Naive thymus-derived CD4-positive, alpha-beta T cell (primary cell): ENCODE measurements around the gene SLC52A1. TPM values are rescaled to one million over a fixed set of nuclear protein-coding genes. Genes with fewer than 3 reads are reported as not detected.
A peak's percentile ranks its signal among the peaks of the same experiment; 100 is the strongest.

Experiments used
- ATAC-seq: fragments of 150-1000 bp; cut with Tn5 transposase; 2 replicates; pipeline ENCODE4 v1.10.0; 2021; ENCODE audit warnings: mild to moderate bottlenecking, moderate library complexity
- CTCF ChIA-PET: fragments of 350-600 bp; sonication (Branson Sonifier 250); formaldehyde crosslinking; loops from one replicate; lab custom pipeline; 2021; ENCODE audit warnings: antibody characterized with exemption; lab: Charles Lee
- POLR2A ChIA-PET: fragments of 350-600 bp; sonication (Branson Sonifier 250); formaldehyde crosslinking; loops from one replicate; lab custom pipeline; 2021; ENCODE audit warnings: antibody characterized with exemption, inconsistent platforms; lab: Charles Lee
- DNase-seq, 9 donors: peaks; one replicate each; pipeline versions ENCODE4 v3.0.0 to v3.0.0-alpha.2; 2020 to 2022; ENCODE audit warnings: mixed read lengths in 1 of 9
- H3K27ac ChIP-seq: one replicate; pipeline ENCODE4 v1.7.0; 2013; ENCODE audit warnings: mild to moderate bottlenecking, low read depth, low read length, moderate library complexity
- H3K27me3 ChIP-seq, 2 donors: one replicate each; pipeline ENCODE4 v1.7.0; 2013; ENCODE audit warnings: low read length in 2 of 2, mild to moderate bottlenecking in 2 of 2, moderate library complexity in 2 of 2; ENCODE audit not compliant: control insufficient read depth in 2 of 2, insufficient read depth in 2 of 2
- H3K36me3 ChIP-seq, 3 experiments: 1 replicate in 2 of 3; 2 replicates in 1 of 3; pipeline ENCODE4 v1.7.0; 2013; ENCODE audit warnings: low read length in 3 of 3, mild to moderate bottlenecking in 3 of 3, moderate library complexity in 1 of 3; ENCODE audit not compliant: insufficient read depth in 3 of 3, control insufficient read depth in 2 of 3
- H3K4me1 ChIP-seq, 2 donors: one replicate each; pipeline ENCODE4 v1.7.0; 2013; ENCODE audit warnings: low read length in 2 of 2, mild to moderate bottlenecking in 2 of 2, moderate library complexity in 1 of 2; ENCODE audit not compliant: control insufficient read depth in 2 of 2, insufficient read depth in 2 of 2
- H3K4me3 ChIP-seq: 2 replicates; pipeline ENCODE4 v1.7.0; 2013; ENCODE audit warnings: mild to moderate bottlenecking, low read length
- H3K9me3 ChIP-seq, 3 experiments: 1 replicate in 2 of 3; 2 replicates in 1 of 3; pipeline ENCODE4 v1.7.0; 2013; ENCODE audit warnings: low read length in 3 of 3; ENCODE audit not compliant: control insufficient read depth in 2 of 3
- H3K27ac Mint-ChIP-seq, 9 donors: one replicate each; pipeline ENCODE4 v1.8.0; 2020 to 2022; ENCODE audit warnings: mixed read lengths in 9 of 9, mild to moderate bottlenecking in 8 of 9, moderate library complexity in 5 of 9, inconsistent platforms in 2 of 9
- H3K27me3 Mint-ChIP-seq, 5 donors: one replicate each; pipeline ENCODE4 v1.8.0; 2021 to 2022; ENCODE audit warnings: mixed read lengths in 5 of 5, mild to moderate bottlenecking in 1 of 5
- H3K36me3 Mint-ChIP-seq, 5 donors: one replicate each; pipeline ENCODE4 v1.8.0; 2020 to 2022; ENCODE audit warnings: mixed read lengths in 5 of 5, mild to moderate bottlenecking in 3 of 5, inconsistent platforms in 1 of 5
- H3K4me1 Mint-ChIP-seq, 7 donors: one replicate each; pipeline ENCODE4 v1.8.0; 2020 to 2022; ENCODE audit warnings: mixed read lengths in 7 of 7, mild to moderate bottlenecking in 3 of 7, inconsistent platforms in 1 of 7
- H3K4me3 Mint-ChIP-seq, 10 donors: one replicate each; pipeline ENCODE4 v1.8.0; 2020 to 2022; ENCODE audit warnings: mild to moderate bottlenecking in 10 of 10, mixed read lengths in 10 of 10, moderate library complexity in 6 of 10, inconsistent platforms in 2 of 10
- H3K9me3 Mint-ChIP-seq, 11 donors: one replicate each; pipeline ENCODE4 v1.8.0; 2020 to 2022; ENCODE audit warnings: mixed read lengths in 11 of 11, mild to moderate bottlenecking in 4 of 11, inconsistent platforms in 1 of 11, moderate library complexity in 1 of 11
- intact Hi-C, 2 donors: fragments of 100-400 bp; cut with micrococcal nuclease; formaldehyde crosslinking; loops; one replicate each; pipeline ENCODE4 v1.15.1; 2023
- polyA plus RNA-seq, 2 donors: library from polyadenylated mRNA; unstranded; fragments of 300-500 nt; fragmentation: Illumina TruSeq; gene quantifications; one replicate each; pipeline ENCODE4 v1.2.3, GENCODE V29; 2021
- total RNA-seq, 6 experiments: library from RNA in 5 of 6; stranded (reverse) in 5 of 6; gene quantifications; 1 replicate in 5 of 6; 2 replicates in 1 of 6; pipeline ENCODE4 v1.2.3 and lab custom pipeline; 2021 to 2026

Gene SLC52A1
- total and polyA plus RNA-seq, 7 experiments from 2014 or later: 0.14 to 0.44 (median 0.19) TPM; not detected in 2

DNA sequence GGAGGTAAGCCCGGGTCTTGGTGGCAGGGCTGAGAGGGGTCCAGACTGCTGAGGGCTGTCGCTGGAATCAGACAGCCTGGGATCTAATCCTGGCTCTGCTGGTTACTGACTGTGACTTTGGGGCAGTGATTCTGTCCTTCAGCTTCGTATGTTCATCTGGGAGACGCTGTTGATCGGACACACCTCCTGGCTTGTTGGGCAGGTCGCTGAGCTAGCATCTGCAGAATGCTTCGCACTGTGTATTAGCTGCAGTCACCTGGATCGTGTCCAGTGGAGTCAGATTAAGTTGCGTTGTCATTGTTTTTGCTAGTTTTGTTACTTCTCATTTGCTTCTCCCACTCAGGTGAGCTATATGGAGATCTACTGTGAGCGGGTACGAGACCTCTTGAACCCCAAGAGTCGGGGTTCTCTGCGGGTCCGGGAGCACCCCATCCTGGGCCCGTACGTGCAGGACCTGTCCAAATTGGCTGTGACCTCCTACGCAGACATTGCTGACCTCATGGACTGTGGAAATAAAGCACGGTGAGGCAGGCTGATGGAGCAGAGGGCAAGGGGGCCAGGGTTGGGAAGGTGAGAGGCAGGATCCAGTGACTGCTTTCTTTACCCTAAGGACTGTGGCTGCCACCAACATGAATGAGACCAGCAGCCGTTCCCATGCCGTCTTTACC lies 33.0 kb downstream of the SLC52A1 start:
- no peak for ATAC-seq
- Mint-ChIP-seq H3K4me1 (peaks cover 11 to 22% (median 17%) of the 10 kb centered on the region in 7 donors), H3K4me3 (no peak overlapping the region), H3K9me3 (no peaks in the 10 kb centered on the region), H3K27me3 (no peaks in the 10 kb centered on the region), H3K36me3 (peaks cover 15 to 41% (median 21%) of the 10 kb centered on the region in 5 donors), H3K27ac (peak overlapping the region in 1 of 9 donors; percentile 30)
- DNase-seq: no peak
- CTCF ChIA-PET: interaction anchor here (1.3 kb wide), 1 partner anchor 60 kb away, joined by 4 read pairs; no protein-coding TSS in a partner anchor
- Histone ChIP-seq H3K4me3 (no peak overlapping the region), H3K27ac (no peak overlapping the region), H3K4me1 (peaks cover 6 to 8% of the 10 kb centered on the region in 2 donors), H3K9me3 (no peaks in the 10 kb centered on the region), H3K27me3 (no peaks in the 10 kb centered on the region), H3K36me3 (peaks cover 0 to 48% (median 5%) of the 10 kb centered on the region in 3 experiments)
- POLR2A ChIA-PET: no interaction called here
- intact Hi-C loops: no loop called here

DNA sequence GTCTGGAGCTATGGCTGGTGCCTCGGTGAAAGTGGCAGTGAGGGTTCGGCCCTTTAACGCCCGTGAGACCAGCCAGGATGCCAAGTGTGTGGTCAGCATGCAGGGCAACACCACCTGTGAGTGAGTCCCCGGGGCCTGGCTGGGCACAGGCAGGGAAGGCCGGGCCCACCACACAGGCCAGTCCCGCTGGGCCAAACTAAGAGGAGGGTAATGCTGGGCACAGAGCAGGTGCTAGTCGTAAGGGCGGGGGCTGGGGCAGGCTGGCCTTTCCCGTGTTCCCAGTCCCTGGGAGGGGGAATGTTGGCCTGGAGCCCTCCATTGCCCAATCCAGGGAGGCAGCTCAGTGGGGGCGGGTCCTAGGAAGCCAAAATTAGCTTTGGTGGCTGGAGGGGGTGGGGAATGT lies 35.0 kb downstream of the SLC52A1 start:
- Histone ChIP-seq H3K4me3 (no peak overlapping the region), H3K27ac (no peak overlapping the region), H3K36me3 (peaks cover 0 to 37% (median 5%) of the 10 kb centered on the region in 3 experiments), H3K4me1 (peaks cover 8 to 11% of the 10 kb centered on the region in 2 donors), H3K9me3 (no peaks in the 10 kb centered on the region), H3K27me3 (no peaks in the 10 kb centered on the region)
- intact Hi-C loops: no loop called here
- ChIA-PET POLR2A (interaction anchor here (0.6 to 4.6 kb wide), 4 partner anchors 34 to 60 kb away, joined by 3 to 22 read pairs (median 4); partner anchors contain the start of genes RNF167 and SLC25A11), CTCF (interaction anchor here (0.6 kb wide), 1 partner anchor 1172 kb away, joined by 3 read pairs; no protein-coding TSS in a partner anchor)
- DNase-seq: no peak
- Mint-ChIP-seq H3K4me1 (peaks cover 16 to 26% (median 24%) of the 10 kb centered on the region in 7 donors), H3K9me3 (no peaks in the 10 kb centered on the region), H3K36me3 (peaks cover 10 to 32% (median 16%) of the 10 kb centered on the region in 5 donors), H3K4me3 (no peak overlapping the region), H3K27me3 (no peaks in the 10 kb centered on the region), H3K27ac (peak overlapping the region in 3 of 9 donors; percentile 49 to 80 (median 76))
- ATAC-seq: no peak

DNA sequence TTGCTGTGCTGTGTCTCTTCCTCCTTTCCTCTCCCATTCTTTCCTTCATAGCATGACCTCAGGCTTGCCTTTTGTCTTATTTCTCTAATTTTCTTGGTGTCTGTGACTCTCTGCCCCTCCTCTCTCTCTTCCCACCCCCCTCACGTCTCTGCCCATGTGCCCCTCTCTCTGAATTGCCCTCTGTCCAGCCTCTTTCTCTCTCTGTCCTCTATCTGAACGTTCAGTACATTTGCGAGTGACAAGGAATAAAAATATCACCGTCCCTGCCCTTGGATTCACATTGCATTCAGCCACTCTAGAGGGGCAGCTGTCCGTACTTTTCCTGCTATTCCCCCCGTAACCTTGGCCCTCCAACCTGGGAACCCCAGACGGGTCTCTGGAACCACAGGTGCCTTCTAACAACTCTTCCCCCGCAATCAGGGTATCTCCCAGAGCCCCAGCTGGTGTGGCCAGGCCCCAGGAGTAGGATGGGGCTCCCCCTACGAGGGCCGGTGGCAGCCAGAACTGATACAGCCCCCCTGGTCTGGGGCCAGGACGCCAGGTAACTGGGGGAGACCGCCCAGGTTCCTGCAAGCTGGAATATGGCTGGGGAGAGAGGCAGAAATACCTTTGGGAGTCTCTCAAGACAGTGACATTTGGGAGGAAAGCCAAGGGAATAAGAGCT lies 35.7 kb downstream of the SLC52A1 start:
- Histone ChIP-seq H3K36me3 (peaks cover 0 to 30% (median 5%) of the 10 kb centered on the region in 3 experiments), H3K27ac (peak overlapping the region; percentile 83), H3K4me1 (peaks cover 8 to 11% of the 10 kb centered on the region in 2 donors), H3K27me3 (no peaks in the 10 kb centered on the region), H3K4me3 (no peak overlapping the region), H3K9me3 (no peaks in the 10 kb centered on the region)
- Mint-ChIP-seq H3K27ac (peak overlapping the region; percentile 36 to 84 (median 65)), H3K27me3 (no peaks in the 10 kb centered on the region), H3K9me3 (peaks cover 0 to 2% (median 0%) of the 10 kb centered on the region in 11 donors), H3K4me1 (peaks cover 18 to 29% (median 26%) of the 10 kb centered on the region in 7 donors), H3K4me3 (peak overlapping the region; percentile 49 to 95 (median 79)), H3K36me3 (peaks cover 7 to 26% (median 12%) of the 10 kb centered on the region in 5 donors)
- intact Hi-C loops: loop anchor here in 1 of 2 donors (5.0 kb wide), 1 partner anchor 113 kb away; the partner anchor contains the start of gene ZNF232
- no peak for DNase-seq
- no peak for ATAC-seq
- ChIA-PET CTCF (interaction anchor here (0.6 kb wide), 1 partner anchor 1171 kb away, joined by 3 read pairs; no protein-coding TSS in a partner anchor), POLR2A (interaction anchor here (0.6 to 4.6 kb wide), 4 partner anchors 33 to 60 kb away, joined by 3 to 22 read pairs (median 4); partner anchors contain the start of genes RNF167 and SLC25A11)

DNA sequence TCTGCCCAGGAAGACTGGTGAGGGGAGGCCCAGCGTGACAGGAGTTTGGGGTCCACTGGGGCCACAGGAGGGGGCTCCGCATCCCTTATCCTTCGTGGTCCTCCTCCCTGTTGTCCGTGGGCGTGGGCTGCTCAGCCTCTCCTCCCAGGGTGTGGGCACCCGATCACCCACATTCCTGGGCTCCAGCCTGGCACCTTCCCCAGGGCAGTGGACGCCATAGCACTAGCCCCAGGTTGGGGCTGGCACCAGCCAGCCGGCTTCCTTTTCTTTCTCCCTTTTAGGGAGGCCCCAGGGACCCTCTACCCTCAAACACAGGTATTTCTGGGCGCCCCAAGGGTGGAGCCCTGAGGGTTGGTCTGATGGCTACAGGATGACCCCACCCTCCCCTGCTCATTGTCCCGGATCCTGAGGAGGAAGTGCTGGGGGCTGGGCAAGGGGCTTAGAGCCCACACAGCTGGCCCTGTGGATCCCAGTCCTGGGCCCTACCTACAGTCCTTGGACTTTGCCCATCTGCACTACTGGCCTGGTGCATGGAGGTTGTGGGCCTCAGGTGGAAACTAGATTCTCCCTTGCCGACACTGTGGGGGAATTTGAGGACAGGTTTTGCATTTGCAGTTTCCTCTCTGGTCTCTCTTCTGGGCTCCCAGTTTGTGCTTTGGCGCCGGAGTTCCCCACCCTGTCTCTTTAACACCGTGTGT lies 36.3 kb downstream of the SLC52A1 start:
- peak overlapping the region; percentile 44 to 84 (median 71) for H3K27ac Mint-ChIP-seq
- H3K27me3 Mint-ChIP-seq: no peaks in the 10 kb centered on the region
- ChIA-PET CTCF (no interaction called here), POLR2A (interaction anchor here (0.6 to 4.6 kb wide), 6 partner anchors 11 to 113 kb away, joined by 3 to 36 read pairs (median 14); partner anchors contain the start of genes CAMTA2, RNF167 and SLC25A11)
- H3K36me3 Mint-ChIP-seq: peaks cover 0 to 19% (median 5%) of the 10 kb centered on the region in 5 donors
- H3K4me3 Mint-ChIP-seq: peak overlapping the region; percentile 49 to 95 (median 79)
- Histone ChIP-seq H3K27ac (peak overlapping the region; percentile 83), H3K4me1 (peaks cover 8 to 11% of the 10 kb centered on the region in 2 donors), H3K27me3 (no peaks in the 10 kb centered on the region), H3K36me3 (peaks cover 0 to 23% (median 5%) of the 10 kb centered on the region in 3 experiments), H3K4me3 (peak overlapping the region; percentile 48), H3K9me3 (no peaks in the 10 kb centered on the region)
- ATAC-seq: no peak
- DNase-seq: no peak
- peaks cover 18 to 29% (median 26%) of the 10 kb centered on the region in 7 donors for H3K4me1 Mint-ChIP-seq
- peaks cover 0 to 2% (median 0%) of the 10 kb centered on the region in 11 donors for H3K9me3 Mint-ChIP-seq
- intact Hi-C loops: loop anchor here in 1 of 2 donors (5.0 kb wide), 1 partner anchor 113 kb away; the partner anchor contains the start of gene ZNF232

DNA sequence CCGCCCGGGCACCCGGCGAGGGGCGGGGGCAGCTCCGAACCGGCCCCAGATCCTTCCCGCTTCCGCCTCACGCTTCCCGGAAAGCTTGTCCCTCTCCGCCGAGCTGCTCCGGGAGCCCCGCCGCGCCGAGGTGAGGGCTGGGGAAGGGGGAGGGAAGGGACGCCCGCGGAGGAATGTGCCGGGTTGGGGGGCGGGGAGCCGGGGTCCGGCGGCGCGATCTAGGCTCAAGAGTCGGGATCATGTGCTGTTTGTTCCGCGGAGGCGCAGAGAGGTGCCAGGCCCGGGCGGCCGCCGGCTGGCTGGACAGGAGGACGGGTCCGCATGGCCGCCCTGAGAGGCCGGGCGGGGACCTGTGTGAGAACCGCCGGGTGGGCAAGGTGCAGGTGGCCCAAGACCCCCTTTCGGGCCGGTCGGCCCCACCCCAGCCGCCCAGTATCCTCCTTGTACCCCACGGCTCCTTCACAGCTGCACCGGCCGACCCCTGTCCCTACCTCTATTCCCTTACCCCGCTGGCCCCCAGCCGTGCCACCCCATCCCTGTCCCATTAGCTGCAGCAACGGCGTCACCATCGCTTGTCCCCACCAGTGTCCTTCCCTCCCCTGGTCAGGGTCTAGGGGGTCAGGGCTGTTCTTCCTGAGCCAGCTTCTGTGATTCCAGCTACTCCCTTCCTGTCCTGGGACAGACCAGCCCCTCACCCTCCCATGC lies 37.0 kb downstream of the SLC52A1 start:
- peak overlapping the region; percentile 48 for H3K4me3 ChIP-seq
- Mint-ChIP-seq H3K4me1 (peaks cover 18 to 29% (median 26%) of the 10 kb centered on the region in 7 donors), H3K36me3 (peaks cover 0 to 12% (median 4%) of the 10 kb centered on the region in 5 donors), H3K27me3 (no peaks in the 10 kb centered on the region), H3K9me3 (peaks cover 0 to 2% (median 0%) of the 10 kb centered on the region in 11 donors), H3K27ac (peak overlapping the region in 6 of 9 donors; percentile 55 to 84 (median 74)), H3K4me3 (peak overlapping the region; percentile 49 to 95 (median 79))
- H3K27me3 ChIP-seq: no peaks in the 10 kb centered on the region
- no peaks in the 10 kb centered on the region for H3K9me3 ChIP-seq
- H3K4me1 ChIP-seq: peaks cover 8 to 11% of the 10 kb centered on the region in 2 donors
- H3K27ac ChIP-seq: peak overlapping the region; percentile 83
- intact Hi-C loops: loop anchor here in 1 of 2 donors (5.0 kb wide), 1 partner anchor 114 kb away; the partner anchor contains the start of gene ZNF232
- ATAC-seq (no peak), DNase-seq (peak in 2 of 9 donors; percentile 18 to 31)
- H3K36me3 ChIP-seq: peaks cover 0 to 17% (median 5%) of the 10 kb centered on the region in 3 experiments
- POLR2A ChIA-PET: interaction anchor here (0.6 to 4.6 kb wide), 12 partner anchors 10 to 285 kb away, joined by 3 to 36 read pairs (median 6); partner anchors contain the start of genes CAMTA2, RNF167, SLC25A11 and SPAG7
- CTCF ChIA-PET: no interaction called here
